WERI-Rb-1 (cell line): Measurements from ENCODE around the gene SERAC1.
A peak's percentile ranks its signal among the peaks of the same experiment; 100 is the strongest.

Experiments used
- DNase-seq: peaks from one replicate; pipeline ENCODE4 v3.0.0-alpha.2; 2020
- H3K27ac ChIP-seq: fragments of 250-450 bp; sonication (Bioruptor Pico); 2 replicates; pipeline ENCODE4 v1.5.1; 2020; ENCODE audit warnings: mild to moderate bottlenecking, moderate library complexity
- H3K27me3 ChIP-seq: fragments of 250-450 bp; sonication (Bioruptor Pico); 2 replicates; pipeline ENCODE4 v1.5.1; 2021; ENCODE audit warnings: mild to moderate bottlenecking, low read depth, moderate library complexity; ENCODE audit not compliant: insufficient read depth, severe bottlenecking
- H3K36me3 ChIP-seq: fragments of 250-450 bp; sonication (Bioruptor Pico); 2 replicates; pipeline ENCODE4 v1.5.1; 2020; ENCODE audit warnings: mild to moderate bottlenecking, moderate library complexity
- H3K4me3 ChIP-seq: 2 replicates; pipeline ENCODE4 v1.5.1; 2011; ENCODE audit warnings: low read depth, mild to moderate bottlenecking, control low read depth, low read length
- H3K9me3 ChIP-seq: fragments of 250-450 bp; sonication (Bioruptor Pico); 2 replicates; pipeline ENCODE4 v1.5.1; 2021; ENCODE audit warnings: mild to moderate bottlenecking, moderate library complexity; ENCODE audit not compliant: severe bottlenecking
- CTCF ChIP-seq: IDR thresholded peaks from 2 replicates; pipeline ENCODE4 v1.5.1; 2011; ENCODE audit warnings: low read depth, mild to moderate bottlenecking, control low read depth, inconsistent platforms, low read length

Gene SERAC1

GRCh38 chr6:158078320-158078719 is 89.7 kb downstream of the SERAC1 start:
- no peak overlapping the region for H3K27ac ChIP-seq
- DNase-seq: no peak
- H3K4me3 ChIP-seq: no peak overlapping the region
- no peaks in the 10 kb centered on the region for H3K9me3 ChIP-seq
- no peak for TF ChIP-seq CTCF
- H3K36me3 ChIP-seq: peaks cover 35% of the 10 kb centered on the region
- H3K27me3 ChIP-seq: no peaks in the 10 kb centered on the region

- TF ChIP-seq CTCF: no peak
- no peaks in the 10 kb centered on the region for H3K27me3 ChIP-seq
- peaks cover 35% of the 10 kb centered on the region for H3K36me3 ChIP-seq
- no peak overlapping the region for H3K4me3 ChIP-seq
- no peaks in the 10 kb centered on the region for H3K9me3 ChIP-seq
- no peak for DNase-seq
- no peak overlapping the region for H3K27ac ChIP-seq
Measured at GRCh38 chr6:158077676-158078075, 90.4 kb downstream of the SERAC1 start.

GRCh38 chr6:158076548-158076947 is 91.5 kb downstream of the SERAC1 start:
- Histone ChIP-seq H3K9me3 (no peaks in the 10 kb centered on the region), H3K27me3 (no peaks in the 10 kb centered on the region), H3K27ac (no peak overlapping the region), H3K4me3 (no peak overlapping the region), H3K36me3 (peaks cover 36% of the 10 kb centered on the region)
- DNase-seq: no peak
- no peak for TF ChIP-seq CTCF

GRCh38 chr6:158073776-158074175 is 94.3 kb downstream of the SERAC1 start:
- Histone ChIP-seq H3K36me3 (peaks cover 40% of the 10 kb centered on the region), H3K27ac (no peak overlapping the region), H3K9me3 (no peaks in the 10 kb centered on the region), H3K27me3 (no peaks in the 10 kb centered on the region), H3K4me3 (no peak overlapping the region)
- DNase-seq: no peak
- TF ChIP-seq CTCF: no peak

- Histone ChIP-seq H3K9me3 (no peaks in the 10 kb centered on the region), H3K4me3 (no peak overlapping the region), H3K27ac (0 out of 2 replicates have a peak overlapping the region, but pooled peaks have one; percentile 7), H3K36me3 (peaks cover 38% of the 10 kb centered on the region), H3K27me3 (no peaks in the 10 kb centered on the region)
- TF ChIP-seq CTCF: peak; percentile 79
- DNase-seq: peak; percentile 72
Measured at GRCh38 chr6:158072083-158072721, 95.9 kb downstream of the SERAC1 start.
